GM12874 (cell line): ENCODE results near the gene GAREM1.

ENCODE experiments used
- CTCF ChIP-seq: IDR thresholded peaks from 2 replicates; pipeline ENCODE4 v1.5.1; 2011; ENCODE audit warnings: low read depth, mild to moderate bottlenecking, control low read depth, low read length, moderate library complexity; ENCODE audit not compliant: insufficient read depth

The GAREM1 gene

GRCh38 chr18:32368170-32368569 is 102.5 kb downstream of the GAREM1 start:
- TF ChIP-seq CTCF, result no peak

GRCh38 chr18:32366586-32367538 is 103.8 kb downstream of the GAREM1 start:
- no peak for TF ChIP-seq CTCF

- no peak for TF ChIP-seq CTCF
These were observed 108.2 kb downstream of the GAREM1 start for GRCh38 chr18:32362484-32362883.

- no peak for TF ChIP-seq CTCF
These were observed 109.9 kb downstream of the GAREM1 start for GRCh38 chr18:32360682-32361345.

- no peak for TF ChIP-seq CTCF
These were observed 112.2 kb downstream of the GAREM1 start for GRCh38 chr18:32358529-32358928.

- peak; percentile 24; the same call in 1 of the 2 replicates for TF ChIP-seq CTCF
These were observed 112.6 kb downstream of the GAREM1 start for GRCh38 chr18:32358075-32358474.

GRCh38 chr18:32355896-32356295 is 114.8 kb downstream of the GAREM1 start:
- no peak for TF ChIP-seq CTCF
